ENCODE measurements around the gene FAT1.

FAT1 gene

GRCh38 chr4:186650401-186651180, 73.1 kb downstream of the FAT1 start:
- DNase-seq = no peak

- no peak for DNase-seq
Measured at GRCh38 chr4:186647821-186648220, 75.8 kb downstream of the FAT1 start.

- no peak for DNase-seq
Measured at GRCh38 chr4:186644737-186645261, 78.9 kb downstream of the FAT1 start.

- DNase-seq = no peak
Measured at GRCh38 chr4:186644311-186644638, 79.4 kb downstream of the FAT1 start.

- no peak for DNase-seq
Measured at GRCh38 chr4:186643501-186644310, 80.0 kb downstream of the FAT1 start.

- DNase-seq = no peak
Measured at GRCh38 chr4:186642998-186643397, 80.7 kb downstream of the FAT1 start.

GRCh38 chr4:186642530-186642929, 81.1 kb downstream of the FAT1 start:
- no peak for DNase-seq

GRCh38 chr4:186634591-186635128, 89.0 kb downstream of the FAT1 start:
- DNase-seq = no peak

- no peak for DNase-seq
Measured at GRCh38 chr4:186633844-186634243, 89.8 kb downstream of the FAT1 start.

- DNase-seq = no peak
Measured at GRCh38 chr4:186630128-186630527, 93.5 kb downstream of the FAT1 start.

GRCh38 chr4:186628058-186628711, 95.5 kb downstream of the FAT1 start:
- no peak for DNase-seq

- DNase-seq = no peak
Measured at GRCh38 chr4:186627226-186627865, 96.3 kb downstream of the FAT1 start.

GRCh38 chr4:186624951-186625350, 98.7 kb downstream of the FAT1 start:
- DNase-seq = no peak

- DNase-seq = no peak
Measured at GRCh38 chr4:186623546-186623945, 100.1 kb downstream of the FAT1 start.

GRCh38 chr4:186622788-186623464, 100.7 kb downstream of the FAT1 start:
- no peak for DNase-seq

GRCh38 chr4:186621959-186622553, 101.6 kb downstream of the FAT1 start:
- DNase-seq = no peak

GRCh38 chr4:186619088-186619487, 104.6 kb downstream of the FAT1 start:
- DNase-seq = no peak

- no peak for DNase-seq
Measured at GRCh38 chr4:186617921-186618320, 105.7 kb downstream of the FAT1 start.

GRCh38 chr4:186607490-186607889, 116.2 kb downstream of the FAT1 start:
- DNase-seq = no peak

- DNase-seq = no peak
Measured at GRCh38 chr4:186606591-186606992, 117.1 kb downstream of the FAT1 start.

GRCh38 chr4:186605261-186605865, 118.3 kb downstream of the FAT1 start:
- no peak for DNase-seq

All from COR-L47 (cell line).